SU-DHL-6 (cell line): ENCODE results near the gene GSK3B.

Experiments
- EZH2phosphoT487 ChIP-seq: fragments of 200-600 bp; sonication (generic), shearing (Covaris generic); conservative IDR thresholded peaks from 2 replicates; pipeline ENCODE4 v1.6.1; 2018; ENCODE audit warnings: mild to moderate bottlenecking, antibody characterized with exemption, low read length, moderate library complexity, mixed read lengths
- TF ChIP-seq, protein P1 (sequence below): fragments of 200-600 bp; sonication (generic); IDR thresholded peaks from one replicate; pipeline ENCODE4 v1.5.1; 2017; ENCODE audit warnings: antibody characterized with exemption, mild to moderate bottlenecking, low read length, moderate library complexity; ENCODE audit not compliant: insufficient read depth, poor library complexity, severe bottlenecking

DNA sequence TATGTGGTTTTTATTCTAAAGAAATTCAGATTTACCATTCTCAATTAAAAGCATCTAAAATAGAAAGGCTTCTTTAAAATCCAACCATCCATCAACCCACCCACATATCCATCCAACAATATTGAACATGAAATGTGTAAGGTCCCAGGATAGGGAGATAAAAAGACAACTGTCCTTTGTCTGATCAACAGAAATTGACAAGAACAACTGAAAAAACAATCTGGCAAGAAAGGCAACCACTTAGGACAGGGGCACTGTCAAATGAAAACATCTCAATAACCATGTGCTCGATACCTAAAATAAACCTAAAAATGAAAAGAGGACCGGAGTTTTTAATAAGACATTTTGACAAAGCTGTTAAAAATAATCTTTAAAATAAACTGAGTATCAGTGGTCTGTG, 245.1 kb downstream of the GSK3B start:
- TF ChIP-seq, protein P1, sequence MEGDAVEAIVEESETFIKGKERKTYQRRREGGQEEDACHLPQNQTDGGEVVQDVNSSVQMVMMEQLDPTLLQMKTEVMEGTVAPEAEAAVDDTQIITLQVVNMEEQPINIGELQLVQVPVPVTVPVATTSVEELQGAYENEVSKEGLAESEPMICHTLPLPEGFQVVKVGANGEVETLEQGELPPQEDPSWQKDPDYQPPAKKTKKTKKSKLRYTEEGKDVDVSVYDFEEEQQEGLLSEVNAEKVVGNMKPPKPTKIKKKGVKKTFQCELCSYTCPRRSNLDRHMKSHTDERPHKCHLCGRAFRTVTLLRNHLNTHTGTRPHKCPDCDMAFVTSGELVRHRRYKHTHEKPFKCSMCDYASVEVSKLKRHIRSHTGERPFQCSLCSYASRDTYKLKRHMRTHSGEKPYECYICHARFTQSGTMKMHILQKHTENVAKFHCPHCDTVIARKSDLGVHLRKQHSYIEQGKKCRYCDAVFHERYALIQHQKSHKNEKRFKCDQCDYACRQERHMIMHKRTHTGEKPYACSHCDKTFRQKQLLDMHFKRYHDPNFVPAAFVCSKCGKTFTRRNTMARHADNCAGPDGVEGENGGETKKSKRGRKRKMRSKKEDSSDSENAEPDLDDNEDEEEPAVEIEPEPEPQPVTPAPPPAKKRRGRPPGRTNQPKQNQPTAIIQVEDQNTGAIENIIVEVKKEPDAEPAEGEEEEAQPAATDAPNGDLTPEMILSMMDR, result no peak
- no peak for TF ChIP-seq EZH2phosphoT487
